ENCODE measurements around the gene CHRNE. TPM values are rescaled to one million over a fixed set of nuclear protein-coding genes. Genes with fewer than 3 reads are reported as not detected.
A peak's percentile ranks its signal among the peaks of the same experiment; 100 is the strongest.

CHRNE gene
- total RNA-seq, 1 experiment from 2014 or later = 0.31 TPM

- H2BK12ac ChIP-seq (ENCODE audit: insufficient read length, low read depth, low read length) = no peak within 1 kb of the TSS
- H3K9ac ChIP-seq (ENCODE audit: extremely low read depth, insufficient read length, low read length) = no peak within 1 kb of the TSS
- TF ChIP-seq, protein P1, sequence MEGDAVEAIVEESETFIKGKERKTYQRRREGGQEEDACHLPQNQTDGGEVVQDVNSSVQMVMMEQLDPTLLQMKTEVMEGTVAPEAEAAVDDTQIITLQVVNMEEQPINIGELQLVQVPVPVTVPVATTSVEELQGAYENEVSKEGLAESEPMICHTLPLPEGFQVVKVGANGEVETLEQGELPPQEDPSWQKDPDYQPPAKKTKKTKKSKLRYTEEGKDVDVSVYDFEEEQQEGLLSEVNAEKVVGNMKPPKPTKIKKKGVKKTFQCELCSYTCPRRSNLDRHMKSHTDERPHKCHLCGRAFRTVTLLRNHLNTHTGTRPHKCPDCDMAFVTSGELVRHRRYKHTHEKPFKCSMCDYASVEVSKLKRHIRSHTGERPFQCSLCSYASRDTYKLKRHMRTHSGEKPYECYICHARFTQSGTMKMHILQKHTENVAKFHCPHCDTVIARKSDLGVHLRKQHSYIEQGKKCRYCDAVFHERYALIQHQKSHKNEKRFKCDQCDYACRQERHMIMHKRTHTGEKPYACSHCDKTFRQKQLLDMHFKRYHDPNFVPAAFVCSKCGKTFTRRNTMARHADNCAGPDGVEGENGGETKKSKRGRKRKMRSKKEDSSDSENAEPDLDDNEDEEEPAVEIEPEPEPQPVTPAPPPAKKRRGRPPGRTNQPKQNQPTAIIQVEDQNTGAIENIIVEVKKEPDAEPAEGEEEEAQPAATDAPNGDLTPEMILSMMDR (conservative IDR thresholded peaks at IDR 0.05) = no peak
- H3K56ac ChIP-seq (ENCODE audit: insufficient read length, low read depth, low read length) = no peak within 1 kb of the TSS
- H2BK5ac ChIP-seq (ENCODE audit: insufficient read length, low read length) = no peak within 1 kb of the TSS
- no peak within 1 kb of the TSS for H3T11ph ChIP-seq (ENCODE audit: low read length)
- H3K4me2 ChIP-seq (ENCODE audit: insufficient read depth, insufficient read length, low read length) = no peak within 1 kb of the TSS
- H2BK15ac ChIP-seq (ENCODE audit: low read depth, low read length) = no peak within 1 kb of the TSS
- no peak within 1 kb of the TSS for H3K23ac ChIP-seq (ENCODE audit: insufficient read length, low read depth, low read length)
- no peak for DNase-seq
- no peaks in the 10 kb centered on the region for H3K79me2 ChIP-seq (ENCODE audit: insufficient read depth, low read length)
- H4K5ac ChIP-seq (ENCODE audit: insufficient read length, low read depth, low read length) = no peak within 1 kb of the TSS
- no peak within 1 kb of the TSS for H2AFZ ChIP-seq (ENCODE audit: low read length)
- no peak within 1 kb of the TSS for H2BK20ac ChIP-seq (ENCODE audit: low read depth, low read length, poor library complexity, severe bottlenecking)
- no peak within 1 kb of the TSS for H3K27ac ChIP-seq (ENCODE audit: insufficient read length, low read depth, low read length)
- Mint-ChIP-seq H3K4me3 (no peak within 1 kb of the TSS), H3K36me3 (ENCODE audit: insufficient read depth in 1 of 3, low read depth in 3 of 3) (peaks cover 5 to 37% (median 15%) of the 10 kb centered on the region in 3 experiments), H3K9me3 (no peaks in the 10 kb centered on the region), H3K27ac (peak within 1 kb of the TSS in 1 of 3 experiments; percentile 87; a peak in 2 of 7 replicates), H3K4me1 (peaks cover 16 to 19% of the 10 kb centered on the region in 2 experiments), H3K27me3 (ENCODE audit: low read depth) (no peaks in the 10 kb centered on the region; the same call in 1 of the 2 replicates)
- WGBS (ENCODE audit: extremely low coverage, insufficient read length, low lambda C conversion rate) = no CpG with 5 or more reads among the region's 14 CpGs
- no peak within 1 kb of the TSS for H4K91ac ChIP-seq (ENCODE audit: insufficient read length, low read depth, low read length)
- no peaks in the 10 kb centered on the region for H3K79me1 ChIP-seq (ENCODE audit: insufficient read depth, low read depth, low read length, poor library complexity, severe bottlenecking)
- H4K8ac ChIP-seq (replicated peaks; ENCODE audit: insufficient read length, low read depth, low read length) = no peak within 1 kb of the TSS
- no peak within 1 kb of the TSS for H3K4ac ChIP-seq (ENCODE audit: low read depth, low read length)
- peaks cover 3% of the 10 kb centered on the region for H4K20me1 ChIP-seq (ENCODE audit: control insufficient read depth, insufficient read depth, insufficient read length)
- no peak within 1 kb of the TSS for H2AK5ac ChIP-seq (ENCODE audit: insufficient read length, low read length)
- no peak within 1 kb of the TSS for H2BK120ac ChIP-seq (ENCODE audit: low read depth, low read length, poor library complexity, severe bottlenecking)
- H3K18ac ChIP-seq (ENCODE audit: insufficient read length, low read depth, low read length) = no peak within 1 kb of the TSS
- H3K23me2 ChIP-seq (ENCODE audit: insufficient read length, low read depth, low read length, poor library complexity, severe bottlenecking) = no peaks in the 10 kb centered on the region
- H3K9me3 ChIP-seq (ENCODE audit: control insufficient read depth, low read depth, low read length) = no peaks in the 10 kb centered on the region
- H3K4me1 ChIP-seq (ENCODE audit: insufficient read depth, low read length) = no peaks in the 10 kb centered on the region
- H3K27me3 ChIP-seq (ENCODE audit: insufficient read depth, low read length) = no peaks in the 10 kb centered on the region
- H3K14ac ChIP-seq (ENCODE audit: insufficient read depth, low read length) = 0 out of 2 replicates have a peak within 1 kb of the TSS, but pooled peaks have one; percentile 35
Measured at GRCh38 chr17:4931963-4932362, 29.1 kb upstream of the CHRNE start, which contains the start of gene GP1BA. GP1BA (plus strand) TSS chr17:4932277; CDS start chr17:4932605, 328 bp downstream.

Data from H9 (cell line).